ENCODE measurements around the gene RBPJL.

- TF ChIP-seq POLR2A (IDR thresholded peaks at IDR 0.05) (no peak), CTCF (IDR thresholded peaks at IDR 0.05) (no peak), POLR2AphosphoS5 (IDR thresholded peaks at IDR 0.05) (no peak)
These were observed 33.2 kb downstream of the RBPJL start for GRCh38 chr20:45339799-45340198.
